Activated naive CD4-positive, alpha-beta T cell (primary cell): ENCODE results near the gene TSPAN32.

Source experiments
- DNase-seq, 4 experiments: peaks; one replicate each; lab custom pipeline; 2025; lab: John Stamatoyannopoulos, UW

The TSPAN32 gene

GRCh38 chr11:2366276-2366675 is 64.5 kb downstream of the TSPAN32 start:
- no peak for DNase-seq

GRCh38 chr11:2366733-2367132 is 64.9 kb downstream of the TSPAN32 start:
- no peak for DNase-seq

- no peak for DNase-seq
Observed at GRCh38 chr11:2367266-2368160, 65.7 kb downstream of the TSPAN32 start.
